DOHH2 (cell line): ENCODE measurements around the gene STK11.

Experiments
- H3F3A ChIP-seq: fragments of 200-600 bp; sonication (generic), shearing (Covaris generic); 2 replicates; pipeline ENCODE4 v1.6.0; 2016; ENCODE audit warnings: antibody characterized with exemption, mild to moderate bottlenecking; ENCODE audit not compliant: control insufficient read depth, insufficient read depth
- H3K27ac ChIP-seq: fragments of 200-600 bp; sonication (generic); 2 replicates; pipeline ENCODE4 v1.5.1; 2014; ENCODE audit warnings: low read depth, mild to moderate bottlenecking, low read length, moderate library complexity
- H3K27me3 ChIP-seq: fragments of 200-600 bp; sonication (generic); 2 replicates; pipeline ENCODE4 v1.6.1; 2014; ENCODE audit warnings: mild to moderate bottlenecking, low read length, mixed read lengths; ENCODE audit not compliant: control insufficient read depth
- H3K36me3 ChIP-seq: fragments of 200-600 bp; sonication (generic); 2 replicates; pipeline ENCODE4 v1.6.1; 2014; ENCODE audit warnings: mild to moderate bottlenecking, low read length, moderate library complexity, mixed read lengths; ENCODE audit not compliant: control insufficient read depth
- H3K4me1 ChIP-seq: fragments of 200-600 bp; sonication (generic); 2 replicates; pipeline ENCODE4 v1.6.1; 2014; ENCODE audit warnings: mild to moderate bottlenecking, low read length, mixed read lengths; ENCODE audit not compliant: control insufficient read depth
- H3K4me2 ChIP-seq: fragments of 200-600 bp; sonication (generic); 2 replicates; pipeline ENCODE4 v1.6.0; 2014; ENCODE audit warnings: mild to moderate bottlenecking, low read length, moderate library complexity
- H3K4me3 ChIP-seq: fragments of 200-600 bp; sonication (generic); 2 replicates; pipeline ENCODE4 v1.5.1; 2014; ENCODE audit warnings: mild to moderate bottlenecking, low read length, mixed read lengths
- H3K79me2 ChIP-seq: fragments of 200-600 bp; sonication (generic); 2 replicates; pipeline ENCODE4 v1.6.1; 2014; ENCODE audit warnings: mild to moderate bottlenecking, low read length, mixed read lengths; ENCODE audit not compliant: control insufficient read depth
- H3K9me2 ChIP-seq: fragments of 200-600 bp; sonication (generic); replicated peaks from 2 replicates; pipeline ENCODE4 v1.6.1; 2014; ENCODE audit warnings: mild to moderate bottlenecking, low read length, mixed read lengths; ENCODE audit not compliant: control insufficient read depth
- H3K9me3 ChIP-seq: fragments of 200-600 bp; sonication (generic); 2 replicates; pipeline ENCODE4 v1.6.1; 2014; ENCODE audit warnings: antibody characterized with exemption, low read length, mixed read lengths; ENCODE audit not compliant: control insufficient read depth, insufficient read depth
- H4K20me1 ChIP-seq: fragments of 200-600 bp; sonication (generic); 2 replicates; pipeline ENCODE4 v1.6.0; 2014; ENCODE audit warnings: low read depth, mild to moderate bottlenecking, antibody characterized with exemption, low read length, moderate library complexity; ENCODE audit not compliant: control insufficient read depth, insufficient read depth
- CTCF ChIP-seq: fragments of 200-600 bp; sonication (generic); IDR thresholded peaks from one replicate; pipeline ENCODE4 v1.5.1; 2014; ENCODE audit warnings: antibody characterized with exemption, mild to moderate bottlenecking, low read depth, low read length; ENCODE audit not compliant: poor library complexity, severe bottlenecking
- EZH2phosphoT487 ChIP-seq: fragments of 200-600 bp; sonication (generic); IDR thresholded peaks from 2 replicates; pipeline ENCODE4 v1.6.1; 2017; ENCODE audit warnings: borderline replicate concordance, mild to moderate bottlenecking, antibody characterized with exemption, low read length, moderate library complexity, mixed read lengths

Gene STK11

GRCh38 chr19:1161716-1162115 is 43.9 kb upstream of the STK11 start:
- Histone ChIP-seq H3K9me2 (no peaks in the 10 kb centered on the region), H3F3A (no peaks in the 10 kb centered on the region), H3K9me3 (peaks cover 3% of the 10 kb centered on the region; the same call in 1 of the 2 replicates), H3K27ac (no peak overlapping the region), H3K79me2 (peaks cover 18% of the 10 kb centered on the region), H3K36me3 (no peaks in the 10 kb centered on the region; the same call in 1 of the 2 replicates), H3K4me3 (no peak overlapping the region), H3K27me3 (no peaks in the 10 kb centered on the region), H3K4me2 (no peak overlapping the region), H4K20me1 (no peaks in the 10 kb centered on the region), H3K4me1 (no peaks in the 10 kb centered on the region; the same call in 1 of the 2 replicates)
- TF ChIP-seq CTCF (no peak), EZH2phosphoT487 (no peak)

GRCh38 chr19:1162404-1163282 is 42.9 kb upstream of the STK11 start:
- H3K36me3 ChIP-seq: peaks cover 2% of the 10 kb centered on the region; the same call in 1 of the 2 replicates
- H3K4me3 ChIP-seq: no peak overlapping the region
- H3K79me2 ChIP-seq: peaks cover 27% of the 10 kb centered on the region
- H3K9me3 ChIP-seq: peaks cover 3% of the 10 kb centered on the region; the same call in 1 of the 2 replicates
- no peaks in the 10 kb centered on the region for H3K9me2 ChIP-seq
- TF ChIP-seq EZH2phosphoT487 (no peak), CTCF (no peak)
- H3F3A ChIP-seq: no peaks in the 10 kb centered on the region
- no peak overlapping the region for H3K27ac ChIP-seq
- H3K27me3 ChIP-seq: no peaks in the 10 kb centered on the region
- no peak overlapping the region for H3K4me2 ChIP-seq
- no peaks in the 10 kb centered on the region; the same call in 1 of the 2 replicates for H3K4me1 ChIP-seq
- H4K20me1 ChIP-seq: no peaks in the 10 kb centered on the region

- H3K4me3 ChIP-seq: no peak overlapping the region
- no peak overlapping the region for H3K27ac ChIP-seq
- H3K36me3 ChIP-seq: peaks cover 2% of the 10 kb centered on the region; the same call in 1 of the 2 replicates
- no peaks in the 10 kb centered on the region; the same call in 1 of the 2 replicates for H3K4me1 ChIP-seq
- H4K20me1 ChIP-seq: no peaks in the 10 kb centered on the region
- H3K4me2 ChIP-seq: no peak overlapping the region
- peaks cover 3% of the 10 kb centered on the region; the same call in 1 of the 2 replicates for H3K9me3 ChIP-seq
- peaks cover 33% of the 10 kb centered on the region for H3K79me2 ChIP-seq
- H3K27me3 ChIP-seq: no peaks in the 10 kb centered on the region
- no peak for TF ChIP-seq EZH2phosphoT487
- TF ChIP-seq CTCF: no peak
- H3K9me2 ChIP-seq: no peaks in the 10 kb centered on the region
- H3F3A ChIP-seq: no peaks in the 10 kb centered on the region
Observed at GRCh38 chr19:1163283-1163933, 42.2 kb upstream of the STK11 start.
